Body of pancreas (tissue), 4 donors: ENCODE measurements around the gene CYP2W1.

Experiments
- CTCF ChIP-seq, 7 experiments: fragments of 450-650 bp in 4 of 7; fragments of 200-600 bp in 3 of 7; sonication (generic) in 3 of 7; IDR thresholded peaks; one replicate each; pipeline ENCODE4 v1.5.1; 2016 to 2019; ENCODE audit warnings: antibody characterized with exemption in 7 of 7
- POLR2A ChIP-seq, 3 donors: fragments of 450-650 bp; IDR thresholded peaks; one replicate each; pipeline ENCODE4 v1.6.1; 2016; ENCODE audit warnings: antibody characterized with exemption in 3 of 3, mild to moderate bottlenecking in 2 of 3

DNA sequence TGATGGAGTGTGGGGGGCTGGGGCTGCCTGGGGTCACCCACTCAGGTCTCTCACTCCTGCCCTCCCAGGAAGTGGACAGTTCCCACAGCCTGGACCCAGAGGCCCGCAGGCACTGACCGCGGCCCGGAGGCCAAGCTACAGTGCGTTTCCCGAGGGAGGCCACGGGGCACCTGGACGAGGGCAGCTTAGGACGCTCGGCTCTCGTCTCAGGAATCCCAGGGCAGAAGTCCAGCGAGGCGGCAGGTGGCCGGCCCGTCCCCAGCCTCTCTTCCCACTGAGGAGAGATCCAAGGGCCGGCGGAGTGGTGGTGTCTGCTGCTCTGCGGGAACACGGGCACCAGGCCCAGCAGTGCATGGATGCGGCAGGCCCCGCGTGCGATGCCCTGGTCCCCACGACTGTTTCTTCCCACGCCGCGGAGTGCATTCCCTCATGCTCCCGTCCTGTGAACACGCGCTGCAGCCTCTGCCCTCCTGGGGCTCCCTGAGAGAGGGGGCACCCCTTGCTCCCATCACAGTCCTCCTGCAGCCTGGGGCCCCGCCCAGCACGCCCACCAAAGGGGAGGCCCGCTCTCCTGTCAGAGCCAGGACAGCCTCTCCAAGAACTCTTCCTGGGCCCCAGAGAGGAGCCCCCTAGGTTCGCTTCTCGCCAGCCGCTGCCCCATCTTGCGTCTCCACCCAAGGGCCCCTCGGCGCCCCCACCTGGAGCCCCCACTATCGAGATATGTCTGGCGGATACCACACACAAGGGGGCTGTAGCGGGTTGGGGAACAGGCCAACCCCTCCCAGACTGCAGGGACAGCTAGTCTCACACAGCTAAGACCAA lies 37.0 kb downstream of the CYP2W1 start:
- no peak for TF ChIP-seq CTCF (IDR thresholded peaks at IDR 0.05)
- no peak for TF ChIP-seq POLR2A (IDR thresholded peaks at IDR 0.05)
